KG1 (cell line): ENCODE data around the gene AP1G2.
"Not testable (repeated sequence)": the region's sequence is repeated elsewhere in the genome, so short reads cannot be mapped to it uniquely, and the experiment has no call there.

Experiments used
- DNase-seq: peaks from one replicate; lab custom pipeline; 2025; lab: John Stamatoyannopoulos, UW

AP1G2 gene

GRCh38 chr14:23567186-23568020 is at the start of gene AP1G2:
Gene AP1G2, minus strand, starts transcription at chr14:23567791. Its CDS starts 477 bp downstream, at chr14:23567314.
- peak; percentile 95 for DNase-seq

GRCh38 chr14:23615856-23616255 is 48.3 kb upstream of the AP1G2 start:
- no peak for DNase-seq

GRCh38 chr14:23614395-23614828 is 46.8 kb upstream of the AP1G2 start:
- DNase-seq, result no peak

GRCh38 chr14:23613242-23614070 is 45.9 kb upstream of the AP1G2 start:
- no peak for DNase-seq

- no peak for DNase-seq
Observed at GRCh38 chr14:23612802-23613201, 45.2 kb upstream of the AP1G2 start.

- no peak for DNase-seq
Observed at GRCh38 chr14:23612354-23612732, 44.8 kb upstream of the AP1G2 start.

GRCh38 chr14:23610815-23611289 is 43.3 kb upstream of the AP1G2 start:
- no peak for DNase-seq

GRCh38 chr14:23610090-23610814 is 42.7 kb upstream of the AP1G2 start:
- DNase-seq, result peak; percentile 72

- DNase-seq, result not testable (repeated sequence)
Observed at GRCh38 chr14:23609411-23610089, 42.0 kb upstream of the AP1G2 start.

- DNase-seq, result no peak
Observed at GRCh38 chr14:23609001-23609400, 41.4 kb upstream of the AP1G2 start.

GRCh38 chr14:23608454-23608853 is 40.9 kb upstream of the AP1G2 start:
- DNase-seq, result no peak

GRCh38 chr14:23605931-23606585 is 38.5 kb upstream of the AP1G2 start:
- no peak for DNase-seq

GRCh38 chr14:23604675-23605170 is 37.1 kb upstream of the AP1G2 start:
- DNase-seq, result no peak

- no peak for DNase-seq
Observed at GRCh38 chr14:23604148-23604547, 36.6 kb upstream of the AP1G2 start.

- no peak for DNase-seq
Observed at GRCh38 chr14:23603103-23603502, 35.5 kb upstream of the AP1G2 start.

- DNase-seq, result no peak
Observed at GRCh38 chr14:23602181-23603095, 34.8 kb upstream of the AP1G2 start.

GRCh38 chr14:23601845-23602180 is 34.2 kb upstream of the AP1G2 start:
- DNase-seq, result no peak

- no peak for DNase-seq
Observed at GRCh38 chr14:23601424-23601823, 33.8 kb upstream of the AP1G2 start.

GRCh38 chr14:23600806-23601205 is 33.2 kb upstream of the AP1G2 start:
- DNase-seq, result no peak

GRCh38 chr14:23600322-23600707 is 32.7 kb upstream of the AP1G2 start:
- DNase-seq, result no peak
